ENCODE results near the gene HPGD. TPM values are rescaled to one million over a fixed set of nuclear protein-coding genes. Genes with fewer than 3 reads are reported as not detected.
"Not testable (repeated sequence)": the region's sequence is repeated elsewhere in the genome, so short reads cannot be mapped to it uniquely, and the experiment has no call there.

The HPGD gene
- total and polyA plus RNA-seq, 5 donors from 2014 or later, result 48.3 to 126 (median 85.7) TPM

DNA sequence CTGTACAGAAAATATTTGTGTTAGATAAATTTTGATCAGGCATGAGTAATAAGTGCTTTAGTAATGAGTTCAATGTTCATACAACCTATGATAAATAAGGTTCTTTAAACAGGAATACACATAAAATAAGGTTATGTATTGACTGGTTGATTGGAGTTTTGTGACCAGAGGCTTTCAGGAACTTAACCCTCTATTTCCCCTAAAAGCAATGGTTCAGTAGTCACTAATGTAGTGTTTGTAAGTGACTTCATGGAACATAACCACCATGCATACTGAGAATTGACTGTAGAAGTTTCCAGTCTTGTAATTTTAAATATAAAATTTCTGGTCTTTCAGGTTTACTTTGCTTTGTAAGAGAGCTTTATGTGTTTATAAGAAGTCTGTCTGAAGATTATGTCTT lies 28.1 kb downstream of the HPGD start:
- Mint-ChIP-seq H3K27me3 (peaks cover 4% of the 10 kb centered on the region), H3K4me3 (no peak overlapping the region), H3K9me3 (peaks cover 0 to 2% (median 0%) of the 10 kb centered on the region in 7 donors), H3K36me3 (no peaks in the 10 kb centered on the region), H3K27ac (no peak overlapping the region), H3K4me1 (peaks cover 0 to 10% (median 7%) of the 10 kb centered on the region in 4 donors)
- Histone ChIP-seq H3K9me3 (ENCODE audit: control insufficient read depth in 2 of 2, low read length in 2 of 2) (no peaks in the 10 kb centered on the region), H3K4me3 (ENCODE audit: low read depth, low read length) (no peak overlapping the region), H3K36me3 (ENCODE audit: control insufficient read depth, insufficient read depth, low read length) (peaks cover 4% of the 10 kb centered on the region), H3K27ac (ENCODE audit: insufficient read depth, low read length, poor library complexity, severe bottlenecking) (peak overlapping the region; percentile 2), H3K27me3 (ENCODE audit: control insufficient read depth, insufficient read depth, low read length) (no peaks in the 10 kb centered on the region), H3K4me1 (ENCODE audit: control insufficient read depth, insufficient read depth, low read length, poor library complexity, severe bottlenecking) (no peaks in the 10 kb centered on the region)
- ATAC-seq (ENCODE audit: low read depth in 2 of 2) (no peak), DNase-seq (no peak)

DNA sequence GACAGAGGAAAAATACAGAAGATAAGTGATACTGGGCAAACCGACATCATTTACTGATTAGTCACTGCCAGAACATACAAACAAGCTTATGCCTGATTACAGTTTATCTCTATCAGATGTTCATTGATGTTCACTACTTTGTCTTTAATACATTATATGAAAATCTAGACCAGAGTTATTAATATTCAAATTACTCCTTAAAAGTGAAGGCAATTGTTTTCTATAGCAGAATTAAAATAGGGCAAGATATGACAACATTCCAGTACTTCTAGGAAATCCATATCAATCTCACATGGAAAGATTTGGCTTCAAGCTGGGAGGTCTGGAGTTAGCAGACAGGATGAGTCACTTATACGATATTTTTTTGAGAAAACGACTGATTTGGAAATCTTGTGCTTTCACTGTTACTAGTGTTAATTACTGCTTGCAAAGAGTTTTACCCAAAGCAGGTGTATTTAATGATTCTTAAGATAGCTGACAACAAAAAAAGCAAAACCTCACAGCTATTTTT lies 31.8 kb downstream of the HPGD start:
- H3K4me1 ChIP-seq (ENCODE audit: control insufficient read depth, insufficient read depth, low read length, poor library complexity, severe bottlenecking), result no peaks in the 10 kb centered on the region
- peaks cover 4% of the 10 kb centered on the region for H3K36me3 ChIP-seq (ENCODE audit: control insufficient read depth, insufficient read depth, low read length)
- no peaks in the 10 kb centered on the region for H3K9me3 ChIP-seq (ENCODE audit: control insufficient read depth in 2 of 2, low read length in 2 of 2)
- Mint-ChIP-seq H3K27me3 (peaks cover 4% of the 10 kb centered on the region), H3K4me3 (no peak overlapping the region), H3K36me3 (no peaks in the 10 kb centered on the region), H3K4me1 (no peaks in the 10 kb centered on the region), H3K27ac (no peak overlapping the region), H3K9me3 (peaks cover 0 to 2% (median 0%) of the 10 kb centered on the region in 7 donors)
- H3K4me3 ChIP-seq (ENCODE audit: low read depth, low read length), result no peak overlapping the region
- no peaks in the 10 kb centered on the region for H3K27me3 ChIP-seq (ENCODE audit: control insufficient read depth, insufficient read depth, low read length)
- ATAC-seq (ENCODE audit: low read depth in 2 of 2), result no peak
- no peak for DNase-seq
- H3K27ac ChIP-seq (ENCODE audit: insufficient read depth, low read length, poor library complexity, severe bottlenecking), result no peak overlapping the region

DNA sequence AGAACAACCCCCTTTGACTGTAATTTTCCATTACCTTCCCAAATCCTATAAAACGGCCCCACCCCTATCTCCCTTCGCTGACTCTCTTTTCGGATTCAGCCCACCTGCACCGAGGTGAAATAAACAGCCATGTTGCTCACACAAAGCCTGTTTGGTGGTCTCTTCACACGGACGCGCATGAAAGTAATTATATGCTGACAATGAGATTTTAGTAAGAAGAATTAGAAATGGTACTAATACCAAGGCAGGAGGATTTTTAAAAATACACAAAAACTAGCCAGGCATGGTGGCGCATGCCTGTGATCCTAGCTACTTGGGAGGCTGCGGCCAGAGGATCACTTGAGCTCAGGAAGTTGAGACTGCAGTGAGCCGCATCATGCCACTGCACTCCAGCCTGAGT lies 33.9 kb downstream of the HPGD start:
- H3K27me3 ChIP-seq (ENCODE audit: control insufficient read depth, insufficient read depth, low read length); H3K4me3 ChIP-seq (ENCODE audit: low read depth, low read length); H3K36me3 Mint-ChIP-seq; H3K9me3 ChIP-seq (ENCODE audit: control insufficient read depth in 2 of 2, low read length in 2 of 2); H3K27ac Mint-ChIP-seq; H3K9me3 Mint-ChIP-seq; H3K27me3 Mint-ChIP-seq; DNase-seq; H3K4me1 Mint-ChIP-seq; H3K4me1 ChIP-seq (ENCODE audit: control insufficient read depth, insufficient read depth, low read length, poor library complexity, severe bottlenecking); ATAC-seq (ENCODE audit: low read depth in 2 of 2); H3K27ac ChIP-seq (ENCODE audit: insufficient read depth, low read length, poor library complexity, severe bottlenecking); H3K36me3 ChIP-seq (ENCODE audit: control insufficient read depth, insufficient read depth, low read length): not testable (repeated sequence)
- H3K4me3 Mint-ChIP-seq, result peak overlapping the region in 1 of 4 donors; percentile 91

DNA sequence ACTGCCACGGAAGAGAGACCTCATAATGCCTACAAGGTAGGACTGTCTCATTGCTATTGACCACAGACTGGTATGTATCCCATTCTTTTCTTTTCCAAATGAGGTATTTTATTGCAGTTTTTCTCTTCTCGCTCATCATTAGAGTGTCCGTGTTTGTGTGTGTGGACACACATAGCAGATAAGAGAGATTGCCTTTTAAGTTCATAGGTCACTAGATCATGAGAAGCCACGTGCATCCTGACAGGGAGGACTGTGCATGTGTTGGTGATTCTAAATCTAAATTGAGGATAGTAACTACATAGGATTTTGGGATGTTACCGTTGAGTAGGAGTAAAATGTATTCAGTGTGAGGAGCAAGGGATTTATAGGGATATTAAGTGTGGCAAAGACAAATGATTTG lies 37.3 kb downstream of the HPGD start:
- H3K4me1 ChIP-seq (ENCODE audit: control insufficient read depth, insufficient read depth, low read length, poor library complexity, severe bottlenecking), result no peaks in the 10 kb centered on the region
- no peak for DNase-seq
- H3K27me3 Mint-ChIP-seq, result no peaks in the 10 kb centered on the region
- no peaks in the 10 kb centered on the region for H3K27me3 ChIP-seq (ENCODE audit: control insufficient read depth, insufficient read depth, low read length)
- H3K27ac ChIP-seq (ENCODE audit: insufficient read depth, low read length, poor library complexity, severe bottlenecking), result no peak overlapping the region
- H3K36me3 ChIP-seq (ENCODE audit: control insufficient read depth, insufficient read depth, low read length), result no peaks in the 10 kb centered on the region
- no peak overlapping the region for H3K4me3 Mint-ChIP-seq
- H3K27ac Mint-ChIP-seq, result no peak overlapping the region
- no peak for ATAC-seq (ENCODE audit: low read depth in 2 of 2)
- no peaks in the 10 kb centered on the region for H3K36me3 Mint-ChIP-seq
- H3K4me1 Mint-ChIP-seq, result no peaks in the 10 kb centered on the region
- H3K9me3 ChIP-seq (ENCODE audit: control insufficient read depth in 2 of 2, low read length in 2 of 2), result no peaks in the 10 kb centered on the region
- H3K4me3 ChIP-seq (ENCODE audit: low read depth, low read length), result no peak overlapping the region
- peaks cover 0 to 2% (median 0%) of the 10 kb centered on the region in 7 donors for H3K9me3 Mint-ChIP-seq

DNA sequence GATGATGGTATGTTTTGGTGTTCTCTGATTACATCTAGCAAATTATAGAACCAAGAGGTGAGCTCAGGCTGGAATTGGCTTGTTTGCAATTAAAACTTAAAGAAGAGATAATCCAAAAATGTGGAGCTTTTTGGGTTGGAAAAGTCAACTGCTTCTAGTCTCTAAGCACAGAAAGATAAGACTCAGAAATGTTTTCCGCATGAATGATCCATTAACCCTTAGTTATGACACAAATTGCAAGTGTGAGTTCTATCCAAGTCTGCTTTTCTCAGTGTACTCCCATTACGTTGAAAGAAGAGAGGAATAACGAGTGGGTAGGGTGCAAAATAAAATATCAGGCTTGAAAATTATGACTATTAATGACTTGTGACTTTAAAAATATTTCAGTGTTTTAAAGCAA lies 38.5 kb downstream of the HPGD start:
- DNase-seq (no peak), ATAC-seq (ENCODE audit: low read depth in 2 of 2) (no peak)
- no peak overlapping the region for H3K27ac Mint-ChIP-seq
- no peak overlapping the region for H3K4me3 ChIP-seq (ENCODE audit: low read depth, low read length)
- H3K27me3 ChIP-seq (ENCODE audit: control insufficient read depth, insufficient read depth, low read length), result no peaks in the 10 kb centered on the region
- H3K9me3 Mint-ChIP-seq, result peaks cover 0 to 2% (median 0%) of the 10 kb centered on the region in 7 donors
- no peak overlapping the region for H3K4me3 Mint-ChIP-seq
- H3K4me1 ChIP-seq (ENCODE audit: control insufficient read depth, insufficient read depth, low read length, poor library complexity, severe bottlenecking), result no peaks in the 10 kb centered on the region
- H3K4me1 Mint-ChIP-seq, result no peaks in the 10 kb centered on the region
- no peaks in the 10 kb centered on the region for H3K36me3 Mint-ChIP-seq
- no peaks in the 10 kb centered on the region for H3K27me3 Mint-ChIP-seq
- H3K27ac ChIP-seq (ENCODE audit: insufficient read depth, low read length, poor library complexity, severe bottlenecking), result no peak overlapping the region
- H3K36me3 ChIP-seq (ENCODE audit: control insufficient read depth, insufficient read depth, low read length), result no peaks in the 10 kb centered on the region
- no peaks in the 10 kb centered on the region for H3K9me3 ChIP-seq (ENCODE audit: control insufficient read depth in 2 of 2, low read length in 2 of 2)

DNA sequence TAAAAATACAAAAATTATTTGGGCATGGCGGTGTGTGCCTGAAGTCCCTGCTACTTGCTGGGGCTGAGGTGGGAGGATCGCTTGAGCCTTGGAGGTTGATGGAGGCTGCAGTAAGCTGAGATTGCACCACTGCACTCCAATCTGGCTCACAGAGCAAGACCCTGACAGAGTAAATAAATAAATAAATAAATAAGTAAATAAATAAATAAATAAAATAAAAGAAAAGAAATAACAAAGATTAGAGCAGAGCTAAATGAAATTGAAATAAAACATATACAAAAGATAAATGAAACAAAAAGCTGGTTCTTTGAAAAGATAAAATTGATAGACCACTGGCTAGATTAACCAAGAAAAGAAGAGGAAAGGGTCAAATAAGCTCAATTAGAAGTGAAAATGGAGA lies 43.1 kb downstream of the HPGD start:
- Mint-ChIP-seq H3K4me1 (no peaks in the 10 kb centered on the region), H3K4me3 (no peak overlapping the region), H3K9me3 (peaks cover 0 to 2% (median 0%) of the 10 kb centered on the region in 7 donors), H3K27ac (no peak overlapping the region), H3K27me3 (no peaks in the 10 kb centered on the region), H3K36me3 (no peaks in the 10 kb centered on the region)
- Histone ChIP-seq H3K27me3 (ENCODE audit: control insufficient read depth, insufficient read depth, low read length) (no peaks in the 10 kb centered on the region), H3K9me3 (ENCODE audit: control insufficient read depth in 2 of 2, low read length in 2 of 2) (no peaks in the 10 kb centered on the region), H3K27ac (ENCODE audit: insufficient read depth, low read length, poor library complexity, severe bottlenecking) (no peak overlapping the region), H3K4me1 (ENCODE audit: control insufficient read depth, insufficient read depth, low read length, poor library complexity, severe bottlenecking) (no peaks in the 10 kb centered on the region), H3K4me3 (ENCODE audit: low read depth, low read length) (no peak overlapping the region), H3K36me3 (ENCODE audit: control insufficient read depth, insufficient read depth, low read length) (no peaks in the 10 kb centered on the region)
- DNase-seq (no peak), ATAC-seq (ENCODE audit: low read depth in 2 of 2) (no peak)

DNA sequence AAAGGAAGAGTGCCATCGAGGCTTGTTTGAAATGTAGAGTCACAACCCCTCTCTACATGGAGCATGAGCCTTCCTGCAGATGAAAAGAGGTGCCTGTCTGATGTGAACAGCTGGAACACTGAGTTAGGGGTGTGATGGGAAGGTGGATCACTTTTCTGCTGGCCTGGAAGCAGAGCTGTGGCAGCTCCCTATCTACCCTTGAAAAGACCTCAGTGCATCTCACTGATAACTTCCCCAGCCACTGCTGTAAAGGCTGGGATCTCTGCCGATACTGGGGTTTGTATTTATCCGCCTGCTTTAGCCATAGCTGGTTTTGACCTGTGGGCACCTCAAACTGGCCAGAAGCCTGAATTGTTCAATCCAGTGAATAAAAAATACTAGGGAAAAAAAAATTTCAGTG lies 46.8 kb downstream of the HPGD start:
- Mint-ChIP-seq H3K36me3 (no peaks in the 10 kb centered on the region), H3K9me3 (peaks cover 0 to 2% (median 0%) of the 10 kb centered on the region in 7 donors), H3K4me1 (no peaks in the 10 kb centered on the region), H3K27ac (no peak overlapping the region), H3K4me3 (no peak overlapping the region), H3K27me3 (no peaks in the 10 kb centered on the region)
- H3K27ac ChIP-seq (ENCODE audit: insufficient read depth, low read length, poor library complexity, severe bottlenecking), result no peak overlapping the region
- H3K9me3 ChIP-seq (ENCODE audit: control insufficient read depth in 2 of 2, low read length in 2 of 2), result no peaks in the 10 kb centered on the region
- H3K4me3 ChIP-seq (ENCODE audit: low read depth, low read length), result no peak overlapping the region
- no peaks in the 10 kb centered on the region for H3K36me3 ChIP-seq (ENCODE audit: control insufficient read depth, insufficient read depth, low read length)
- ATAC-seq (ENCODE audit: low read depth in 2 of 2), result no peak
- H3K27me3 ChIP-seq (ENCODE audit: control insufficient read depth, insufficient read depth, low read length), result no peaks in the 10 kb centered on the region
- no peak for DNase-seq
- no peaks in the 10 kb centered on the region for H3K4me1 ChIP-seq (ENCODE audit: control insufficient read depth, insufficient read depth, low read length, poor library complexity, severe bottlenecking)

DNA sequence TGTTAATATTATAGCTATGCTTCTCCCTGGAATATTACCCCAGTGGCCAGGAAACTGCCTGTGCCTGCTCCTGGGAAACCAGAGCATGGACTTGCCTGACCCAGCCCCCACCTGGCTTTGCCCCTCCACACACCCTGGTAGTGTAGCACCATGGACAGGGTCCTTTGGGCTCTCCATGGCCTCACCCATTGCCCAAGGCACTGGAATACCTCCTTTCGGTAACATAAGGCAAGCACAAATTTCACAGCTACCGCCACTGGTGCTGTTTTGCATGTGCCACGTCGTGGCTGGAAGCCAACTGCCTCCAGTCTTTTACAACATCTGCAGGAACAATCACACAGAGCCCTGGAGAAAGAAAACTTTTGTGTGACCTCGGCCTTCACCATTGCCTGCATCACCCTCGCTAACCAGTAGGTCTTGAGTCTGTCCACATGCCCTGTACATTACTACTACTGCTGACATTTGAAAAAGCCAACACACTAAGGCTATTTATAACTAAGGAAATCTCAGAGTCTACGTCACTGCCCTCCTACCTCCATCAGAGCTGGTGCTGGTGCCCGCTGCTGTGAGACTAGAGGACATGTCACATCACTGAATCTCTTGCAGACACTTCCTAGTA lies 47.7 kb downstream of the HPGD start:
- Mint-ChIP-seq H3K36me3 (no peaks in the 10 kb centered on the region), H3K9me3 (peaks cover 0 to 4% (median 2%) of the 10 kb centered on the region in 7 donors), H3K4me1 (no peaks in the 10 kb centered on the region), H3K27me3 (no peaks in the 10 kb centered on the region), H3K4me3 (no peak overlapping the region), H3K27ac (no peak overlapping the region)
- ATAC-seq (ENCODE audit: low read depth in 2 of 2) (no peak), DNase-seq (no peak)
- Histone ChIP-seq H3K4me3 (ENCODE audit: low read depth, low read length) (no peak overlapping the region), H3K36me3 (ENCODE audit: control insufficient read depth, insufficient read depth, low read length) (no peaks in the 10 kb centered on the region), H3K27me3 (ENCODE audit: control insufficient read depth, insufficient read depth, low read length) (no peaks in the 10 kb centered on the region), H3K9me3 (ENCODE audit: control insufficient read depth in 2 of 2, low read length in 2 of 2) (no peaks in the 10 kb centered on the region), H3K4me1 (ENCODE audit: control insufficient read depth, insufficient read depth, low read length, poor library complexity, severe bottlenecking) (no peaks in the 10 kb centered on the region), H3K27ac (ENCODE audit: insufficient read depth, low read length, poor library complexity, severe bottlenecking) (no peak overlapping the region)
